ENCODE data around the gene PDF. TPM values are rescaled to one million over a fixed set of nuclear protein-coding genes. Genes with fewer than 3 reads are reported as not detected.

The PDF gene
- total and polyA plus RNA-seq, 7 donors, result 6.5 to 18.6 (median 10.5) TPM; not detected in 1

GRCh38 chr16:69285240-69285639 lies 45.1 kb downstream of the PDF start:
- TF ChIP-seq CTCF (IDR thresholded peaks at IDR 0.05), result no peak
- TF ChIP-seq EP300 (IDR thresholded peaks at IDR 0.05), result no peak
- TF ChIP-seq POLR2AphosphoS5 (IDR thresholded peaks at IDR 0.05), result no peak
- no peak for TF ChIP-seq POLR2A (IDR thresholded peaks at IDR 0.05)
- Histone ChIP-seq H3K4me3 (no peak overlapping the region), H3K4me1 (peaks cover 0 to 8% (median 3%) of the 10 kb centered on the region in 4 donors), H3K27me3 (no peaks in the 10 kb centered on the region), H3K9me3 (no peaks in the 10 kb centered on the region), H3K27ac (no peak overlapping the region), H3K36me3 (peaks cover 0 to 24% (median 15%) of the 10 kb centered on the region in 4 donors)
- WGBS, 2 donors, result 77 to 84% methylated on average over 4 of the region's 4 CpGs
- DNase-seq, result no peak
- intact Hi-C loops (cut with DNase I), result no loop called here

GRCh38 chr16:69283851-69284250 lies 46.5 kb downstream of the PDF start:
- no peak overlapping the region for H3K27ac ChIP-seq
- TF ChIP-seq POLR2AphosphoS5 (IDR thresholded peaks at IDR 0.05) (no peak), POLR2A (IDR thresholded peaks at IDR 0.05) (no peak), EP300 (IDR thresholded peaks at IDR 0.05) (no peak), CTCF (IDR thresholded peaks at IDR 0.05) (no peak)
- WGBS, 2 donors, result 94 to 96% methylated on average over 4 of the region's 4 CpGs
- H3K4me3 ChIP-seq, result no peak overlapping the region
- H3K27me3 ChIP-seq, result no peaks in the 10 kb centered on the region
- H3K4me1 ChIP-seq, result peaks cover 0 to 8% (median 3%) of the 10 kb centered on the region in 4 donors
- intact Hi-C loops (cut with DNase I), result no loop called here
- no peaks in the 10 kb centered on the region for H3K9me3 ChIP-seq
- peaks cover 0 to 21% (median 13%) of the 10 kb centered on the region in 4 donors for H3K36me3 ChIP-seq
- DNase-seq, result no peak

GRCh38 chr16:69277413-69277812 lies 53.0 kb downstream of the PDF start:
- Histone ChIP-seq H3K4me1 (peaks cover 0 to 29% (median 26%) of the 10 kb centered on the region in 4 donors), H3K27me3 (no peaks in the 10 kb centered on the region), H3K36me3 (peaks cover 0 to 12% (median 0%) of the 10 kb centered on the region in 4 donors), H3K9me3 (no peaks in the 10 kb centered on the region), H3K27ac (peak overlapping the region in 2 of 4 donors; percentile 20 to 63), H3K4me3 (no peak overlapping the region)
- no peak for TF ChIP-seq POLR2A (IDR thresholded peaks at IDR 0.05)
- TF ChIP-seq CTCF (IDR thresholded peaks at IDR 0.05), result no peak
- TF ChIP-seq EP300 (IDR thresholded peaks at IDR 0.05), result no peak
- no peak for TF ChIP-seq POLR2AphosphoS5 (IDR thresholded peaks at IDR 0.05)
- intact Hi-C loops (cut with DNase I), result no loop called here
- 42 to 85% methylated on average over 1 of the region's 1 CpG for WGBS, 2 donors
- no peak for DNase-seq

Other genes with a start within 250 kb of the PDF start
- gene HAS3, start 224.9 kb downstream of the PDF start, total RNA-seq, result under 1 TPM; 0.36 to 0.95 (median 0.74) TPM
- 1 to 10 TPM in 2 of 3 donors, under 1 TPM in 1; 0.60 to 5.8 (median 5.0) TPM for gene HAS3, start 224.9 kb downstream of the PDF start, polyA plus RNA-seq
- gene CHTF8, start 198.0 kb downstream of the PDF start, total RNA-seq, result 10 to 100 TPM; 46.3 to 79.2 (median 55.5) TPM
- gene CHTF8, start 198.0 kb downstream of the PDF start, polyA plus RNA-seq, result 10 to 100 TPM; 61.9 to 77.0 (median 72.4) TPM
- 10 to 100 TPM; 24.6 to 37.5 (median 27.8) TPM for gene UTP4, start 197.9 kb downstream of the PDF start, total RNA-seq
- gene UTP4, start 197.9 kb downstream of the PDF start, polyA plus RNA-seq, result 10 to 100 TPM in 2 of 3 donors, 1 to 10 TPM in 1; 9.5 to 23.7 (median 13.8) TPM
- 10 to 100 TPM; 23.2 to 38.2 (median 30.0) TPM for gene SNTB2, start 143.4 kb downstream of the PDF start, total RNA-seq
- gene SNTB2, start 143.4 kb downstream of the PDF start, polyA plus RNA-seq, result 1 to 10 TPM; 4.2 to 7.3 (median 5.8) TPM
- gene VPS4A, start 19.2 kb downstream of the PDF start, total RNA-seq, result 10 to 100 TPM; 31.7 to 39.3 (median 34.8) TPM
- gene VPS4A, start 19.2 kb downstream of the PDF start, polyA plus RNA-seq, result 10 to 100 TPM; 25.8 to 31.7 (median 29.3) TPM
- gene COG8, start 9.0 kb upstream of the PDF start, total RNA-seq, result 10 to 100 TPM; 32.2 to 57.6 (median 42.5) TPM
- 10 to 100 TPM in 2 of 3 donors, 1 to 10 TPM in 1; 9.6 to 26.2 (median 14.8) TPM for gene COG8, start 9.0 kb upstream of the PDF start, polyA plus RNA-seq
- gene NIP7, start 9.2 kb upstream of the PDF start, total RNA-seq, result 10 to 100 TPM in 2 of 4 donors, 1 to 10 TPM in 2; 6.9 to 11.4 (median 9.1) TPM
- gene NIP7, start 9.2 kb upstream of the PDF start, polyA plus RNA-seq, result 10 to 100 TPM; 16.5 to 23.8 (median 18.6) TPM
- not detected for gene TMED6, start 21.2 kb upstream of the PDF start, total RNA-seq
- gene TMED6, start 21.2 kb upstream of the PDF start, polyA plus RNA-seq, result 1 to 10 TPM in 2 of 3 donors, not detected in 1; 4.2 to 4.6 TPM
- gene TERF2, start 55.4 kb upstream of the PDF start, total RNA-seq, result 10 to 100 TPM; 15.3 to 30.8 (median 21.6) TPM
- gene TERF2, start 55.4 kb upstream of the PDF start, polyA plus RNA-seq, result 10 to 100 TPM in 2 of 3 donors, 1 to 10 TPM in 1; 7.8 to 22.2 (median 17.1) TPM
- gene CYB5B, start 94.0 kb upstream of the PDF start, total RNA-seq, result 10 to 100 TPM; 24.4 to 43.8 (median 34.7) TPM
- gene CYB5B, start 94.0 kb upstream of the PDF start, polyA plus RNA-seq, result 100 to 1,000 TPM; 129 to 196 (median 138) TPM
- gene NFAT5, start 235.4 kb upstream of the PDF start, total RNA-seq, result 10 to 100 TPM; 39.4 to 57.1 (median 49.0) TPM
- gene NFAT5, start 235.4 kb upstream of the PDF start, polyA plus RNA-seq, result 1 to 10 TPM; 1.2 to 8.6 (median 1.6) TPM

All from sigmoid colon (tissue), 7 donors.